HEK293T (cell line): ENCODE results near the gene TYRP1.
"Not testable (repeated sequence)": the region's sequence is repeated elsewhere in the genome, so short reads cannot be mapped to it uniquely, and the experiment has no call there.

Experiments used
- CTCF ChIA-PET: fragments of 350-600 bp; formaldehyde crosslinking; extraction: SDS; loops from one replicate; lab custom pipeline; 2021; ENCODE audit warnings: antibody characterized with exemption, inconsistent platforms; lab: Yijun Ruan, JAX
- POLR2A ChIA-PET: fragments of 350-600 bp; formaldehyde crosslinking; extraction: SDS; loops from one replicate; lab custom pipeline; 2020; ENCODE audit warnings: antibody characterized with exemption, inconsistent platforms; lab: Yijun Ruan, JAX
- DNase-seq: peaks from one replicate; pipeline ENCODE4 v3.0.0; 2012; ENCODE audit warnings: mixed read lengths; ENCODE audit errors: extremely low spot score
- ARNT ChIP-seq: fragments of 450-650 bp; IDR thresholded peaks from 2 replicates; pipeline ENCODE4 v1.6.1; 2017; ENCODE audit warnings: mild to moderate bottlenecking
- BHLHE40 ChIP-seq: fragments of 450-650 bp; IDR thresholded peaks from 2 replicates; pipeline ENCODE4 v1.6.1; 2016; ENCODE audit warnings: mild to moderate bottlenecking, moderate library complexity, borderline replicate concordance
- CTBP1 ChIP-seq: fragments of 450-650 bp; IDR thresholded peaks from 2 replicates; pipeline ENCODE4 v1.6.1; 2016; ENCODE audit warnings: borderline replicate concordance
- ELF4 ChIP-seq: fragments of 450-650 bp; IDR thresholded peaks from 2 replicates; pipeline ENCODE4 v1.6.1; 2017; ENCODE audit warnings: antibody characterized with exemption
- FOXA1 ChIP-seq: fragments of 450-650 bp; IDR thresholded peaks from 2 replicates; pipeline ENCODE4 v1.6.1; 2016; ENCODE audit warnings: mild to moderate bottlenecking
- FOXK2 ChIP-seq: fragments of 450-650 bp; IDR thresholded peaks from 2 replicates; pipeline ENCODE4 v1.6.1; 2016; ENCODE audit warnings: mild to moderate bottlenecking
- FOXM1 ChIP-seq: fragments of 450-650 bp; IDR thresholded peaks from 2 replicates; pipeline ENCODE4 v1.6.1; 2017; ENCODE audit warnings: mild to moderate bottlenecking, borderline replicate concordance
- HDGF ChIP-seq: fragments of 450-650 bp; IDR thresholded peaks from 2 replicates; pipeline ENCODE4 v1.6.1; 2017; ENCODE audit warnings: antibody characterized with exemption, borderline replicate concordance
- L3MBTL2 ChIP-seq: fragments of 450-650 bp; conservative IDR thresholded peaks from 2 replicates; pipeline ENCODE4 v1.6.1; 2016; ENCODE audit warnings: mild to moderate bottlenecking
- LEF1 ChIP-seq: fragments of 450-650 bp; IDR thresholded peaks from 2 replicates; pipeline ENCODE4 v1.6.1; 2017; ENCODE audit warnings: mild to moderate bottlenecking, borderline replicate concordance
- NFRKB ChIP-seq: fragments of 450-650 bp; IDR thresholded peaks from 2 replicates; pipeline ENCODE4 v1.6.1; 2016; ENCODE audit warnings: mild to moderate bottlenecking, moderate library complexity
- SP1 ChIP-seq: fragments of 450-650 bp; IDR thresholded peaks from 2 replicates; pipeline ENCODE4 v1.6.1; 2017
- SUZ12 ChIP-seq: fragments of 450-650 bp; IDR thresholded peaks from 2 replicates; pipeline ENCODE4 v1.6.1; 2016; ENCODE audit warnings: mild to moderate bottlenecking
- TARDBP ChIP-seq: fragments of 450-650 bp; IDR thresholded peaks from 2 replicates; pipeline ENCODE4 v1.6.1; 2016
- ZNF384 ChIP-seq: fragments of 450-650 bp; IDR thresholded peaks from 2 replicates; pipeline ENCODE4 v1.6.1; 2016
- TF ChIP-seq, protein P1 (sequence below): fragments of 450-650 bp; IDR thresholded peaks from 2 replicates; pipeline ENCODE4 v1.6.1; 2016

TYRP1 gene

DNA sequence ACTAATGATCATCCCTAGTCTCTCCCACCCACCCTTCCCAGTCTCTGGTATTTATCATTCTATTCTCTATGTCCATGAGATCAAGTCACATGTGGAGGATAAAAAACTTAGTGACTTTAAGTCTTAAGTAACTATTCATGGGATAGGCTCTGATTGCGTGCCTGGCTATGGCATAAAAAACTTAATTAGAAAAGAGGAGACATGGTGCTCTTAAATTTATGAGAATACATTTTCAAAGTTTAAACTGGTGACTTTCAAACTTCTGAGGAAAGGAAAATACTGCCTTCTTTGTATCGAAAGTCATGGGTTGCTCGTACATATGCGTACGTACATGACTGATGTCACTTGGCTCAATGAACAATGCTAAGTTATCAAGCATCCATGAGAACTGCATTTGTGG is 18.2 kb upstream of the TYRP1 start:
- ChIA-PET POLR2A (no interaction called here), CTCF (no interaction called here)
- no peak for DNase-seq

GRCh38 chr9:12677462-12678126 is 15.6 kb upstream of the TYRP1 start:
- POLR2A ChIA-PET, DNase-seq, CTCF ChIA-PET: not testable (repeated sequence)

More for the DNA sequence above, 18.2 kb upstream of the TYRP1 start:
- TF ChIP-seq ARNT (no peak), TARDBP (no peak), NFRKB (no peak), SP1 (no peak), L3MBTL2 (no peak), CTBP1 (no peak), SUZ12 (no peak)
- TF ChIP-seq, protein P1, sequence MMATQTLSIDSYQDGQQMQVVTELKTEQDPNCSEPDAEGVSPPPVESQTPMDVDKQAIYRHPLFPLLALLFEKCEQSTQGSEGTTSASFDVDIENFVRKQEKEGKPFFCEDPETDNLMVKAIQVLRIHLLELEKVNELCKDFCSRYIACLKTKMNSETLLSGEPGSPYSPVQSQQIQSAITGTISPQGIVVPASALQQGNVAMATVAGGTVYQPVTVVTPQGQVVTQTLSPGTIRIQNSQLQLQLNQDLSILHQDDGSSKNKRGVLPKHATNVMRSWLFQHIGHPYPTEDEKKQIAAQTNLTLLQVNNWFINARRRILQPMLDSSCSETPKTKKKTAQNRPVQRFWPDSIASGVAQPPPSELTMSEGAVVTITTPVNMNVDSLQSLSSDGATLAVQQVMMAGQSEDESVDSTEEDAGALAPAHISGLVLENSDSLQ: no peak

- TF ChIP-seq FOXA1: no peak
- no peak for TF ChIP-seq ELF4
- TF ChIP-seq CTBP1: no peak
- TF ChIP-seq NFRKB: no peak
- no peak for TF ChIP-seq BHLHE40
- no peak for TF ChIP-seq LEF1
- TF ChIP-seq FOXK2: no peak
- TF ChIP-seq HDGF: no peak
- TF ChIP-seq FOXM1: no peak
- TF ChIP-seq TARDBP: no peak
- no peak for TF ChIP-seq ZNF384
- no peak for TF ChIP-seq L3MBTL2
- TF ChIP-seq, protein P1: no peak
- no peak for TF ChIP-seq SP1
- no peak for TF ChIP-seq SUZ12
- no peak for TF ChIP-seq ARNT
Measured at GRCh38 chr9:12680341-12680740, 12.8 kb upstream of the TYRP1 start.

GRCh38 chr9:12680757-12681156 is 12.4 kb upstream of the TYRP1 start:
- DNase-seq: no peak
- TF ChIP-seq FOXA1 (no peak), NFRKB (no peak), ZNF384 (no peak), HDGF (no peak), L3MBTL2 (no peak), SP1 (no peak), LEF1 (no peak), BHLHE40 (no peak), FOXK2 (no peak), ELF4 (no peak), TARDBP (no peak)
- TF ChIP-seq, protein P1: no peak
- CTCF ChIA-PET: interaction anchor here (0.6 kb wide), 1 partner anchor 399 kb away, joined by 3 read pairs; no protein-coding TSS in a partner anchor
- POLR2A ChIA-PET: no interaction called here

More at GRCh38 chr9:12680341-12680740, 12.8 kb upstream of the TYRP1 start:
- ChIA-PET CTCF (no interaction called here), POLR2A (no interaction called here)
- DNase-seq: no peak

DNA sequence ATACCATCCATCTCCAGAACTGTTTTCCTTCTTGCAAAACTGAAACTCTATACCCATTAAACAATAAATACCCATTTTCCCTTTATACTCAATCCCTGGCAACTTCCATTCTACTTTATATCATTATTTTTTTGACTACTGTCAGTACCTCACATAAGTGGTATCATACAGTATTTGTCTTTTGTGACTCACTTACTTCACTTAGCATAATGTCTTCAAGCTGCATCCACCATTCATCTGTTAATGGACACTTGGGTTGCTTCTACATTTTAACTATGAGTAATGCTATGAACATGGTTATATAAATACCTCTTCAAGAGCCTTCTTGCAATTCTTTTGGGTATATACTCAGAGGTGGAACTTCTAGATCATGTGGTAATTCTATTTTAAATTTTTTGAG is 11.6 kb upstream of the TYRP1 start:
- TF ChIP-seq NFRKB (no peak), LEF1 (no peak), ELF4 (no peak), SP1 (no peak), FOXK2 (no peak)
- ChIA-PET POLR2A (no interaction called here), CTCF (no interaction called here)
- DNase-seq: no peak

- no peak for TF ChIP-seq TARDBP
- TF ChIP-seq NFRKB: no peak
- no peak for TF ChIP-seq LEF1
- TF ChIP-seq ZNF384: no peak
- no peak for TF ChIP-seq BHLHE40
- TF ChIP-seq ELF4: no peak
- no peak for TF ChIP-seq SUZ12
- no peak for TF ChIP-seq SP1
- TF ChIP-seq FOXM1: no peak
- TF ChIP-seq ARNT: no peak
- ChIA-PET POLR2A (no interaction called here), CTCF (no interaction called here)
Measured at GRCh38 chr9:12684974-12685373, 8.2 kb upstream of the TYRP1 start.

DNA sequence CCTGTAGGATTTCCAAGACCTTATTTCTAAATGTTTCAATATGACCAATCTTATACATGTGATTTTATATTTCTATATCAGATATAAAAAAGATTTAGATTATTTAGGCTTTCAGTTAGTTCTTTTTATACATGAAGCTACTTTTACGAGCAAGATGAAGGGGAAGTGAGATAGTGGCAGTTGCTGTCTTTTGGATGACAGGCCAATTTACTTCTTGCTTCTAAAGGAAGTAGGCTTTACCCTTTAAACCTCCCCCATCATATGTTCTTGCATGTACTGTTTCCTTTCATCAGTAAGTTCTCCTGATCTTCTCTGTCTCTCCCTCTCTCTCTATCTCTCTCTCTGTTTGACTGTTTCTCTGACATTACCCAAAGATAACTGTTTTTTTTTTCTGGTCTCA is 4.0 kb upstream of the TYRP1 start:
- no peak for DNase-seq
- CTCF ChIA-PET: no interaction called here
- TF ChIP-seq FOXK2: no peak
- TF ChIP-seq SUZ12: no peak
- no peak for TF ChIP-seq L3MBTL2
- TF ChIP-seq TARDBP: no peak
- no peak for TF ChIP-seq HDGF
- no peak for TF ChIP-seq ARNT
- TF ChIP-seq ZNF384: no peak
- TF ChIP-seq, protein P1: no peak
- no peak for TF ChIP-seq NFRKB
- TF ChIP-seq SP1: no peak
- TF ChIP-seq BHLHE40: no peak
- TF ChIP-seq FOXM1: no peak
- no peak for TF ChIP-seq FOXA1
- no peak for TF ChIP-seq LEF1
- no peak for TF ChIP-seq ELF4
- TF ChIP-seq CTBP1: no peak
- POLR2A ChIA-PET: no interaction called here

More at GRCh38 chr9:12684974-12685373, 8.2 kb upstream of the TYRP1 start:
- DNase-seq: no peak
